Vagina (tissue), 2 donors: ENCODE results near the gene DDX60.

Experiments used
- POLR2A ChIP-seq, 2 donors: fragments of 450-650 bp; IDR thresholded peaks; one replicate each; pipeline ENCODE4 v1.6.1; 2017; ENCODE audit warnings: antibody characterized with exemption in 2 of 2, mild to moderate bottlenecking in 2 of 2, moderate library complexity in 2 of 2
- TF ChIP-seq, protein P1 (sequence below), 3 experiments: fragments of 450-650 bp in 2 of 3; fragments of 200-600 bp in 1 of 3; sonication (generic) in 1 of 3; IDR thresholded peaks; one replicate each; pipeline ENCODE4 v1.5.1; 2017 to 2019; ENCODE audit warnings: antibody characterized with exemption in 3 of 3, mild to moderate bottlenecking in 2 of 3, moderate library complexity in 2 of 3

DNA sequence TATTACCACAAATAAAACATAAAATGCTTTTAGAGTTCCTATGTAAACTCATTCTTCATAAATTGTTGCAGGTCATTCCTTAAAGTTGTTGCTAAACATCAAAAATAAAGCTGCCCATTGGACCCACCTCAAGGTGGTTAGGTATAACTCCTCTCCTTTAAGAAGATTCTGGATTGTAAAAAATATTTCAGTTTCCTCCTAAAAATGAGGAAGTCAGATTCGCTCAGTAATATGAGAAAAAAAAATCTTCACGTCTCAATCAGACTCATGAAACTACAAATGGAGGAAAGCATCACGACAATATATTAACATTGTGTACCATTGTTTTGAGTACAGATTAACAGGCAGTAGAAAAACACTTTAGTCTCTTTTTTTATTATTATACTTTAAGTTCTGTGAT is 105.9 kb downstream of the DDX60 start:
- TF ChIP-seq, protein P1, sequence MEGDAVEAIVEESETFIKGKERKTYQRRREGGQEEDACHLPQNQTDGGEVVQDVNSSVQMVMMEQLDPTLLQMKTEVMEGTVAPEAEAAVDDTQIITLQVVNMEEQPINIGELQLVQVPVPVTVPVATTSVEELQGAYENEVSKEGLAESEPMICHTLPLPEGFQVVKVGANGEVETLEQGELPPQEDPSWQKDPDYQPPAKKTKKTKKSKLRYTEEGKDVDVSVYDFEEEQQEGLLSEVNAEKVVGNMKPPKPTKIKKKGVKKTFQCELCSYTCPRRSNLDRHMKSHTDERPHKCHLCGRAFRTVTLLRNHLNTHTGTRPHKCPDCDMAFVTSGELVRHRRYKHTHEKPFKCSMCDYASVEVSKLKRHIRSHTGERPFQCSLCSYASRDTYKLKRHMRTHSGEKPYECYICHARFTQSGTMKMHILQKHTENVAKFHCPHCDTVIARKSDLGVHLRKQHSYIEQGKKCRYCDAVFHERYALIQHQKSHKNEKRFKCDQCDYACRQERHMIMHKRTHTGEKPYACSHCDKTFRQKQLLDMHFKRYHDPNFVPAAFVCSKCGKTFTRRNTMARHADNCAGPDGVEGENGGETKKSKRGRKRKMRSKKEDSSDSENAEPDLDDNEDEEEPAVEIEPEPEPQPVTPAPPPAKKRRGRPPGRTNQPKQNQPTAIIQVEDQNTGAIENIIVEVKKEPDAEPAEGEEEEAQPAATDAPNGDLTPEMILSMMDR (IDR thresholded peaks at IDR 0.05), result no peak
- no peak for TF ChIP-seq POLR2A (IDR thresholded peaks at IDR 0.05)
